Measurements from ENCODE around the gene STH. TPM values are rescaled to one million over a fixed set of nuclear protein-coding genes. Genes with fewer than 3 reads are reported as not detected.
"Not testable (repeated sequence)": the region's sequence is repeated elsewhere in the genome, so short reads cannot be mapped to it uniquely, and the experiment has no call there.

The STH gene
- total and polyA plus RNA-seq, 4 donors, result not detected

DNA sequence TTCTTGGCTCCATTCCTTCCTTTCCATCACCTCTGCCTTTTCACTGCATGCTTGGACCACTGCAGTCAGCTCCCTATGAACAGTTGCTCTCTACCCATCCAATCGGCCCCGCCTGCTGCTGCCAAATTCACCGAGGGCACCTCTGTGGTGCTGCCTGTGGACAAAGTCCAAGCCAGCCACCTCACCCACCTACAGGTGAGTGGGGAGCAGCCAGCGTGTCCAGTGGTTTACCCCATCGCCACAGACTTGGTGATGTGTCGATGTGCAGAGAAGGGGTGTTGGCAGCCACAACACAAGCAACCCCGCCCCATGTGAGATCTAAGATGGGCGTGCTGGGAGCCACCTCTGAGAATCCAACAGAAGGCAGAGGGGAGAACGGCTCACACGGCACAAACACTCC lies 43.7 kb upstream of the STH start:
- Histone ChIP-seq H3K9me3 (ENCODE audit: control insufficient read depth, low read length) (no peaks in the 10 kb centered on the region), H3K4me1 (ENCODE audit: control insufficient read depth in 1 of 2, insufficient read depth in 2 of 2, low read length in 2 of 2) (no peaks in the 10 kb centered on the region), H3K36me3 (ENCODE audit: control insufficient read depth in 1 of 2, insufficient read depth in 2 of 2, low read length in 1 of 2) (no peaks in the 10 kb centered on the region), H3K27ac (ENCODE audit: low read depth in 1 of 2, low read length in 2 of 2) (no peak overlapping the region), H3K27me3 (ENCODE audit: control insufficient read depth in 1 of 2, insufficient read depth in 2 of 2, low read length in 1 of 2) (no peaks in the 10 kb centered on the region), H3K4me3 (ENCODE audit: low read length in 2 of 2) (no peak overlapping the region)
- DNase-seq (peak in 1 of 2 donors; percentile 42), ATAC-seq (ENCODE audit: low FRiP score) (peak; percentile 26)
- WGBS, 2 donors, result 90 to 93% methylated on average over 10 of the region's 10 CpGs
- intact Hi-C loops (cut with DNase I), result no loop called here

DNA sequence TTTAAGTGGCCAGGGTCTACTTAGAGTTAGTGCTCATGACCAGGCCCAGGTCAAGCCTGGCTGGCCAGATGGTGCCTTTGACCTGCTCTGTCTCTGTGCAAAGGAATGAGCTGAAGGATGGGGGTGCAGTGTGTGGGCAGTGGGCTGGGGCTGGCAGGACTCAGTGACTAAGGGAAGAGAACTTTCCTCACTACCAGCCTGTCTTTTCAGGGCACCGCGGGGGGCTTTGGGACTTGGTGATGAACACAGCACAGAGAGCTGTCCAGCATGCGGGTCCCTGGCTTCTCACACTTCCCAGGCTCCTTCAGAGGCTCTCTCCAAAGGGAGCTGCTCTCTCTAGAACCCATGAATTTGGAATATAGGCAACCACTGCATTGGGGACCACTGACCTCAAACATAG lies 43.0 kb upstream of the STH start:
- intact Hi-C loops (cut with DNase I), result no loop called here
- Histone ChIP-seq H3K9me3 (ENCODE audit: control insufficient read depth, low read length) (no peaks in the 10 kb centered on the region), H3K36me3 (ENCODE audit: control insufficient read depth in 1 of 2, insufficient read depth in 2 of 2, low read length in 1 of 2) (no peaks in the 10 kb centered on the region), H3K4me1 (ENCODE audit: control insufficient read depth in 1 of 2, insufficient read depth in 2 of 2, low read length in 2 of 2) (no peaks in the 10 kb centered on the region), H3K4me3 (ENCODE audit: low read length in 2 of 2) (no peak overlapping the region), H3K27me3 (ENCODE audit: control insufficient read depth in 1 of 2, insufficient read depth in 2 of 2, low read length in 1 of 2) (no peaks in the 10 kb centered on the region), H3K27ac (ENCODE audit: low read depth in 1 of 2, low read length in 2 of 2) (no peak overlapping the region)
- DNase-seq (peak in 1 of 2 donors; percentile 59), ATAC-seq (ENCODE audit: low FRiP score) (no peak)
- WGBS, 2 donors, result 91 to 95% methylated on average over 3 of the region's 3 CpGs

DNA sequence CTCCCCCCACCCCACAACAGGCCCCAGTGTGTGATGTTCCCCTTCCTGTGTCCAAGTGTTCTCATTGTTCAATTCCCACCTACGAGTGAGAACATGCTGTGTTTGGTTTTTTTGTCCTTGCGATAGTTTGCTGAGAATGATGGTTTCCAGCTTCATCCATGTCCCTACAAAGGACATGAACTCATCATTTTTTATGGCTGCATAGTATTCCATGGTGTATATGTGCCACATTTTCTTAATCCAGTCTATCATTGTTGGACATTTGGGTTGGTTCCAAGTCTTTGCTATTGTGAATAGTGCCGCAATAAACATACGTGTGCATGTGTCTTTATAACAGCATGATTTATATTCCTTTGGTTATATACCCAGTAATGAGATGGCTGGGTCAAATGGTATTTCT lies 42.3 kb upstream of the STH start:
- 95 to 96% methylated on average over 4 of the region's 4 CpGs for WGBS, 2 donors
- not testable (repeated sequence) for ATAC-seq (ENCODE audit: low FRiP score)

DNA sequence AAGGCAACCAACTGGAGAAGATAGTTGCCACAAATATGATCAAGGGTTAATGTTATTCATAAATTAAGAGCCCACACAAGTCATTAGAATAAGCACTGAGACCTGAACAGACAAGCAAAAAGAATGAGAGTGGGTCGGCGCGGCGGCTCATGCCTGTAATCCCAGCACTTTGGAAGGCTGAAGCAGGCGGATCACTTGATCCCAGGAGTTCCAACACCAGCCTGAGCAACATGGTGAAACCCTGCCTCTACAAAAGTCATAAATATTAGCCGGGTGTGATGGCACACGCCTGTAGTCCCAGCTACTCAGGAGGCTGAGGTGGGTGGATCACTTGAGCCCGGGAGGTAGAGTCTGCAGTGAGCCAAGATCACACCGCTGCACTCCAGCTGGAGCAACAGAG lies 40.7 kb upstream of the STH start:
- intact Hi-C loops (cut with DNase I), result no loop called here
- DNase-seq (no peak), ATAC-seq (ENCODE audit: low FRiP score) (no peak)

More for the DNA sequence above, 42.3 kb upstream of the STH start:
- H3K27me3 ChIP-seq (ENCODE audit: control insufficient read depth in 1 of 2, insufficient read depth in 2 of 2, low read length in 1 of 2); H3K4me1 ChIP-seq (ENCODE audit: control insufficient read depth in 1 of 2, insufficient read depth in 2 of 2, low read length in 2 of 2); H3K36me3 ChIP-seq (ENCODE audit: control insufficient read depth in 1 of 2, insufficient read depth in 2 of 2, low read length in 1 of 2); H3K4me3 ChIP-seq (ENCODE audit: low read length in 2 of 2); DNase-seq; intact Hi-C loops (cut with DNase I); H3K27ac ChIP-seq (ENCODE audit: low read depth in 1 of 2, low read length in 2 of 2); H3K9me3 ChIP-seq (ENCODE audit: control insufficient read depth, low read length): not testable (repeated sequence)

DNA sequence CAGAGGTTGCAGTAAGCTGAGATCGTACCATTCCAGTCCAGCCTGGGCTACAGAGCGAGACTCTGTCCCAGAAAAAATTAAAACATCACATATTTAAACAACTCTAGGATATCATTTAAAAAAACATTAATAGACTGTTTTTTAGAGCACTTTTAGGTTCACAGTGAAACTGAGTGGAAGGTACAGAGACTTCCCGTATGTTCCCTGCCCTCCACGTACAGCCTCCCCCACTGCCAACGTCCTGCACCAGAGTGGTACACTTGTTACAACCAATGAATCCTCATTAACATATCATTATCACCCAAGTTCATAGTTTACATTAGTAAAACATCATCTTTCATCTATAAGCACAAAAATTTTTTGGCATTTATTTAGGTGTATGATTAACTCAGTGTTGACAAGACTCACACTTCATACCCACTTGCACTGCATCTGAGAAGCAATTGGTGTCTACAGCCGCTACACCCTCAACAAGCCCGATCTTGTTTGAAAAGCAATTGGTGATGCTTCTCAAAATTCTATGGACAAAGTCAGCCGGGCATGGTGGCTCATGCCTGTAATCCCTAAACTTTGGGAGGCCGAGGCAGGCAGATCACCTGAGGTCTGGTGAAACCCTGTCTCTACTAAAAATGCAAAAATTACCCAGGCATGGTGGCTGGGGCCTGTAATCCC lies 39.9 kb upstream of the STH start:
- intact Hi-C loops (cut with DNase I), result no loop called here
- H3K4me1 ChIP-seq (ENCODE audit: control insufficient read depth in 1 of 2, insufficient read depth in 2 of 2, low read length in 2 of 2), result no peaks in the 10 kb centered on the region
- no peak overlapping the region for H3K27ac ChIP-seq (ENCODE audit: low read depth in 1 of 2, low read length in 2 of 2)
- no peaks in the 10 kb centered on the region for H3K36me3 ChIP-seq (ENCODE audit: control insufficient read depth in 1 of 2, insufficient read depth in 2 of 2, low read length in 1 of 2)
- ATAC-seq (ENCODE audit: low FRiP score), result no peak
- no peaks in the 10 kb centered on the region for H3K27me3 ChIP-seq (ENCODE audit: control insufficient read depth in 1 of 2, insufficient read depth in 2 of 2, low read length in 1 of 2)
- DNase-seq, result peak in 1 of 2 donors; percentile 17
- H3K9me3 ChIP-seq (ENCODE audit: control insufficient read depth, low read length), result no peaks in the 10 kb centered on the region
- 86 to 90% methylated on average over 9 of the region's 9 CpGs for WGBS, 2 donors
- H3K4me3 ChIP-seq (ENCODE audit: low read length in 2 of 2), result no peak overlapping the region

More for the DNA sequence above, 40.7 kb upstream of the STH start:
- no peaks in the 10 kb centered on the region for H3K4me1 ChIP-seq (ENCODE audit: control insufficient read depth in 1 of 2, insufficient read depth in 2 of 2, low read length in 2 of 2)
- 89 to 95% methylated on average over 9 of the region's 9 CpGs for WGBS, 2 donors
- no peak overlapping the region for H3K27ac ChIP-seq (ENCODE audit: low read depth in 1 of 2, low read length in 2 of 2)
- H3K27me3 ChIP-seq (ENCODE audit: control insufficient read depth in 1 of 2, insufficient read depth in 2 of 2, low read length in 1 of 2), result no peaks in the 10 kb centered on the region
- H3K36me3 ChIP-seq (ENCODE audit: control insufficient read depth in 1 of 2, insufficient read depth in 2 of 2, low read length in 1 of 2), result no peaks in the 10 kb centered on the region
- no peaks in the 10 kb centered on the region for H3K9me3 ChIP-seq (ENCODE audit: control insufficient read depth, low read length)
- H3K4me3 ChIP-seq (ENCODE audit: low read length in 2 of 2), result no peak overlapping the region

DNA sequence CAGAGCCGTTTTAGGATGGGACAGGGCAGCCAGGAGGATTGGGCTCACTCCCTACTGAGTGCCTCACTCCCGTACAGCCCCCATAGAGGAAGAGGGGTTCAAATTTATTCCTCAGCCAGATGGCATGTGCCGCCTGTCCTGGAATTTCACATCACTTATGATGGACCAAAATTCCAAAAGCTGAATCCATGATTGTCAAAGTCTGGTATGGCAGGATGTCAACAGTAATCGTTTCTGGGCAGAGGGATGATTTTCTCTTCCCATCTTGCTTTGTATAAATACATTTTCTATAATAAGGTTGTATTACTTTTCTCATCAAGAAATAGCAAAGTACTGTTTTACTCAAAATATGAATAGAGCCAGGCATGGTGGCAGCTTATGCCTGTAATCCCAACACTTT lies 38.7 kb upstream of the STH start:
- Histone ChIP-seq H3K27me3 (ENCODE audit: control insufficient read depth in 1 of 2, insufficient read depth in 2 of 2, low read length in 1 of 2) (no peaks in the 10 kb centered on the region), H3K4me1 (ENCODE audit: control insufficient read depth in 1 of 2, insufficient read depth in 2 of 2, low read length in 2 of 2) (no peaks in the 10 kb centered on the region), H3K27ac (ENCODE audit: low read depth in 1 of 2, low read length in 2 of 2) (no peak overlapping the region), H3K36me3 (ENCODE audit: control insufficient read depth in 1 of 2, insufficient read depth in 2 of 2, low read length in 1 of 2) (no peaks in the 10 kb centered on the region), H3K9me3 (ENCODE audit: control insufficient read depth, low read length) (no peaks in the 10 kb centered on the region), H3K4me3 (ENCODE audit: low read length in 2 of 2) (no peak overlapping the region)
- no peak for DNase-seq
- 70 to 79% methylated on average over 4 of the region's 4 CpGs for WGBS, 2 donors
- intact Hi-C loops (cut with DNase I), result no loop called here
- no peak for ATAC-seq (ENCODE audit: low FRiP score)

DNA sequence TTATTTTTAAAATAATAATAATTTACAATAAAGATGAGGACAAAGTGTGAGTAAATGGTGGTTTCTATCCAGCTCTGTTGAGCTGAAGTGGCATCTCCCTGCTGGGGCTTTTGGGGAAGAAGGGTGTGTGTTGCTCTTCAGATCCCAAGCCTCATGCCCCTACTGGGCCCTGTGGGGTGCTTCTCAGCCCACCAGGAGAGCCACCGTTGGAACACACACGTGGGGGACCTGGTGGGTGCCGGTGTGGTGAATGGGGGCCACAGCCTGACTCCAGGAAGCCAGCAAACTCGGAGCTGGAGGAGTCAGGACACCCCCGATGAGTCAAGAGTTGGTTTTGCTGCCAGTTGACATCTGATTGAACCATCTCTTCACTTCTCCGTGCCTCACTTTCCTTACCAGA lies 37.8 kb upstream of the STH start:
- no peaks in the 10 kb centered on the region for H3K9me3 ChIP-seq (ENCODE audit: control insufficient read depth, low read length)
- H3K36me3 ChIP-seq (ENCODE audit: control insufficient read depth in 1 of 2, insufficient read depth in 2 of 2, low read length in 1 of 2), result no peaks in the 10 kb centered on the region
- intact Hi-C loops (cut with DNase I), result no loop called here
- H3K4me3 ChIP-seq (ENCODE audit: low read length in 2 of 2), result no peak overlapping the region
- WGBS, 2 donors, result 84 to 87% methylated on average over 6 of the region's 6 CpGs
- no peak overlapping the region for H3K27ac ChIP-seq (ENCODE audit: low read depth in 1 of 2, low read length in 2 of 2)
- ATAC-seq (ENCODE audit: low FRiP score) (no peak), DNase-seq (peak in 1 of 2 donors; percentile 59)
- H3K4me1 ChIP-seq (ENCODE audit: control insufficient read depth in 1 of 2, insufficient read depth in 2 of 2, low read length in 2 of 2), result no peaks in the 10 kb centered on the region
- H3K27me3 ChIP-seq (ENCODE audit: control insufficient read depth in 1 of 2, insufficient read depth in 2 of 2, low read length in 1 of 2), result no peaks in the 10 kb centered on the region

DNA sequence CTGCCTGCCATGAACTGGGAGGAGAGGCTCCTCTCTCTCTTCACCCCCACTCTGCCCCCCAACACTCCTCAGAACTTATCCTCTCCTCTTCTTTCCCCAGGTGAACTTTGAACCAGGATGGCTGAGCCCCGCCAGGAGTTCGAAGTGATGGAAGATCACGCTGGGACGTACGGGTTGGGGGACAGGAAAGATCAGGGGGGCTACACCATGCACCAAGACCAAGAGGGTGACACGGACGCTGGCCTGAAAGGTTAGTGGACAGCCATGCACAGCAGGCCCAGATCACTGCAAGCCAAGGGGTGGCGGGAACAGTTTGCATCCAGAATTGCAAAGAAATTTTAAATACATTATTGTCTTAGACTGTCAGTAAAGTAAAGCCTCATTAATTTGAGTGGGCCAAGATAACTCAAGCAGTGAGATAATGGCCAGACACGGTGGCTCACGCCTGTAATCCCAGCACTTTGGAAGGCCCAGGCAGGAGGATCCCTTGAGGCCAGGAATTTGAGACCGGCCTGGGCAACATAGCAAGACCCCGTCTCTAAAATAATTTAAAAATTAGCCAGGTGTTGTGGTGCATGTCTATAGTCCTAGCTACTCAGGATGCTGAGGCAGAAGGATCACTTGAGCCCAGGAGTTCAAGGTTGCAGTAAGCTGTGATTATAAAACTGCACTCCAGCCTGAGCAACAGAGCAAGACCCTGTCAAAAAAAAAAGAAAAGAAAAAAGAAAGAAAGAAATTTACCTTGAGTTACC lies 36.7 kb upstream of the STH start:
- Histone ChIP-seq H3K4me1 (ENCODE audit: control insufficient read depth in 1 of 2, insufficient read depth in 2 of 2, low read length in 2 of 2) (no peaks in the 10 kb centered on the region), H3K27me3 (ENCODE audit: control insufficient read depth in 1 of 2, insufficient read depth in 2 of 2, low read length in 1 of 2) (no peaks in the 10 kb centered on the region), H3K9me3 (ENCODE audit: control insufficient read depth, low read length) (no peaks in the 10 kb centered on the region), H3K27ac (ENCODE audit: low read depth in 1 of 2, low read length in 2 of 2) (no peak overlapping the region), H3K4me3 (ENCODE audit: low read length in 2 of 2) (no peak overlapping the region), H3K36me3 (ENCODE audit: control insufficient read depth in 1 of 2, insufficient read depth in 2 of 2, low read length in 1 of 2) (no peaks in the 10 kb centered on the region)
- ATAC-seq (ENCODE audit: low FRiP score) (no peak), DNase-seq (peak in 1 of 2 donors; percentile 47)
- WGBS, 2 donors, result 93 to 94% methylated on average over 12 of the region's 12 CpGs
- intact Hi-C loops (cut with DNase I), result no loop called here

DNA sequence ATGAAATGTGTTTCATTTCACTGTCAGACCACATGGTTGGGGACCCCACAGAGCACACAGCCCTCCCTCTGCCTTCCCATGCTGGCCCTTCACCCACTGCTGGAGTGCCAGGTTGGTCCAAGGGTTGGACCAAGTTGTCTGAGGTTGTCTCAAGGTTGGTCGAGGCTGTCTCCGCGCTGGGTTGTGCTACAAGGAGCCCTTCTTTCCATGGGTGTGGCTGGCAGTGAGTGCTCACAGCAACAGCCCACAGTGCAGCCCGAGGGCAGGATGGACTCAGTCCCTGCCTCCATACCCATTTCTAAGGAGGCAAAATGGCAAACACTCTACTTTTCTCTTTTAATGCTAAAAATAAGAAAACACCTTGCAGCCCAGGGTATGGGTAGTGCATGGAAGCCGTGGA lies 35.8 kb upstream of the STH start:
- WGBS, 2 donors, result 91% methylated on average over 5 of the region's 5 CpGs

More for the DNA sequence above, 35.8 kb upstream of the STH start:
- Histone ChIP-seq H3K9me3 (ENCODE audit: control insufficient read depth, low read length) (no peaks in the 10 kb centered on the region), H3K4me1 (ENCODE audit: control insufficient read depth in 1 of 2, insufficient read depth in 2 of 2, low read length in 2 of 2) (no peaks in the 10 kb centered on the region), H3K27me3 (ENCODE audit: control insufficient read depth in 1 of 2, insufficient read depth in 2 of 2, low read length in 1 of 2) (no peaks in the 10 kb centered on the region), H3K36me3 (ENCODE audit: control insufficient read depth in 1 of 2, insufficient read depth in 2 of 2, low read length in 1 of 2) (no peaks in the 10 kb centered on the region), H3K4me3 (ENCODE audit: low read length in 2 of 2) (no peak overlapping the region), H3K27ac (ENCODE audit: low read depth in 1 of 2, low read length in 2 of 2) (no peak overlapping the region)
- intact Hi-C loops (cut with DNase I), result no loop called here
- ATAC-seq (ENCODE audit: low FRiP score) (no peak), DNase-seq (peak in 1 of 2 donors; percentile 36)

All from aorta (tissue), 5 donors.